NCI-H460 (cell line): ENCODE data around the gene METTL13. TPM values are rescaled to one million over a fixed set of nuclear protein-coding genes. Genes with fewer than 3 reads are reported as not detected.

Experiments used
- DNase-seq: peaks from one replicate; pipeline ENCODE4 v3.0.0-alpha.2; 2016; ENCODE audit warnings: low read depth; ENCODE audit errors: extremely low read depth
- small RNA-seq, 2 experiments: library from RNA; depleted of rRNA; stranded (forward); fragments of <200 nt; gene quantifications; one replicate each; pipeline ENCODE3, GENCODE V24; 2014
- total RNA-seq: library from RNA; depleted of rRNA; stranded (reverse); fragments of >200 nt; shearing (Covaris generic); gene quantifications from 2 replicates; pipeline ENCODE4 v1.2.3, GENCODE V29; 2014; rRNA removed

The METTL13 gene
- total RNA-seq, 1 experiment from 2014 or later, result 41.5 TPM

GRCh38 chr1:171841931-171842761 lies 60.7 kb downstream of the METTL13 start:
- no peak for DNase-seq

GRCh38 chr1:171844381-171844780 lies 62.9 kb downstream of the METTL13 start:
- no peak for DNase-seq

- no peak for DNase-seq
These were observed 64.5 kb downstream of the METTL13 start for GRCh38 chr1:171845998-171846397.

Small RNA genes lying within 50 kb of the gene (small RNA-seq; reads per million reads assigned to genes)
- 0 reads per million in 2 experiments for gene RF00601

Other genes starting within 250 kb of the METTL13 start
- not detected in 2 replicates for gene MYOCOS, start 159.4 kb upstream of the METTL13 start, total RNA-seq
- gene MYOC, start 129.0 kb upstream of the METTL13 start, total RNA-seq, result not detected in 2 replicates
- gene VAMP4, start 39.6 kb upstream of the METTL13 start, total RNA-seq, result 8.5 and 10.0 TPM in 2 replicates
- 0.12 and 0.27 TPM in 2 replicates for gene DNM3, start 59.8 kb downstream of the METTL13 start, total RNA-seq